HepG2 (cell line): Measurements from ENCODE around the gene LINC00237. TPM values are rescaled to one million over a fixed set of nuclear protein-coding genes. Genes with fewer than 3 reads are reported as not detected.

Experiments used
- BCL6 ChIP-seq: IDR thresholded peaks from 2 replicates; pipeline ENCODE4 v1.6.1; 2016; ENCODE audit warnings: missing genetic modification reagents, missing compliant biosample characterization
- ETV6 ChIP-seq: sonication (generic); formaldehyde crosslinking; conservative IDR thresholded peaks from 2 replicates; pipeline ENCODE4 v1.4.0; 2020; ENCODE audit warnings: missing genetic modification reagents
- TSC22D2 ChIP-seq: sonication (generic); formaldehyde crosslinking; IDR thresholded peaks from 2 replicates; pipeline ENCODE4 v1.5.1; 2020; ENCODE audit warnings: missing genetic modification reagents, mild to moderate bottlenecking, borderline replicate concordance
- ZNF788 ChIP-seq: sonication (generic); formaldehyde crosslinking; IDR thresholded peaks from 2 replicates; pipeline ENCODE4 v1.5.0; 2020; ENCODE audit warnings: mild to moderate bottlenecking, missing genetic modification reagents, borderline replicate concordance
- polyA plus RNA-seq, 8 experiments: library from polyadenylated mRNA; depleted of rRNA in 3 of 8; stranded (reverse) in 7 of 8; unstranded in 1 of 8; fragments of >200 nt; fragmentation: Illumina TruSeq in 4 of 8; extraction: Trizol in 4 of 8; gene quantifications; 2 replicates each; pipeline versions ENCODE4 v1.2.1 to v1.2.3, GENCODE V29; 2011 to 2016; ENCODE audit warnings: low read depth in 4 of 8, missing spikeins in 1 of 8, mixed read lengths in 1 of 8; ENCODE audit not compliant: insufficient read depth in 1 of 8
- total RNA-seq, 5 experiments: library from RNA; depleted of rRNA; stranded (reverse); fragments of >200 nt; fragmentation: Illumina TruSeq; extraction: Trizol; gene quantifications; 2 replicates each; pipeline ENCODE4 v1.2.3, GENCODE V29; 2016; ENCODE audit warnings: low read depth in 1 of 5
- TF ChIP-seq, protein P1 (sequence below): sonication (generic); formaldehyde crosslinking; conservative IDR thresholded peaks from 2 replicates; pipeline ENCODE4 v1.4.0; 2020; ENCODE audit warnings: mild to moderate bottlenecking, missing genetic modification reagents, moderate library complexity
- TF ChIP-seq, protein P2 (sequence below): sonication (generic); formaldehyde crosslinking; IDR thresholded peaks from 2 replicates; pipeline ENCODE4 v1.5.1; 2020; ENCODE audit warnings: mild to moderate bottlenecking, missing genetic modification reagents, moderate library complexity

Gene LINC00237
- total and polyA plus RNA-seq, 2 of the 13 experiments (the other 11 are each of a cell fraction or from before 2014, with no cell fraction given): not detected

DNA sequence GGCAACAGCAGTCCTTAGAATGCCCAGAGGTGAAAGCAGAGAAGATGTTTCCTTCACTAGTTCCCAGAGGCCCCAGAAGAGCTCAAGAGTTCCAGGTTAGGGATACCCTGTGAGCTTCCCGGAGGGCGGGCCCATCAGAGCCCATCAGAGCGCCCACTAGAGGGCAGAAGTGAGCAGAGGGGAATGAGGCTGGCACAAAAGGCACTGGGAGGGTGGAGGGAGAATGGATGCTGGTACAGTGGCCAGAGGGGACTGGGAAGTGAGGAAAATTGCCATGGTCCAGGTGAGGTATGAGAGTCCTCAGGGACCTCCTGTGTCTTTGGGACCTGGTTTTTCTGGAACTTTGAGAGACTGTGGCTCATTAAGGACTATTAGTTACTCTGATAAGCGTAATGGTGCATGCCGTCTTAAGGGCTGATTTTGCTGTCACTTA, 57.3 kb downstream of the LINC00237 start (continued):
- TF ChIP-seq TSC22D2 (CRISPR knock-in tag) (no peak), ETV6 (CRISPR knock-in tag) (no peak), ZNF788 (CRISPR knock-in tag) (peak; percentile 1; the same call in 1 of the 2 replicates), BCL6 (0 out of 2 replicates have a peak, but pooled peaks have one; percentile 13)
- TF ChIP-seq, protein P1, sequence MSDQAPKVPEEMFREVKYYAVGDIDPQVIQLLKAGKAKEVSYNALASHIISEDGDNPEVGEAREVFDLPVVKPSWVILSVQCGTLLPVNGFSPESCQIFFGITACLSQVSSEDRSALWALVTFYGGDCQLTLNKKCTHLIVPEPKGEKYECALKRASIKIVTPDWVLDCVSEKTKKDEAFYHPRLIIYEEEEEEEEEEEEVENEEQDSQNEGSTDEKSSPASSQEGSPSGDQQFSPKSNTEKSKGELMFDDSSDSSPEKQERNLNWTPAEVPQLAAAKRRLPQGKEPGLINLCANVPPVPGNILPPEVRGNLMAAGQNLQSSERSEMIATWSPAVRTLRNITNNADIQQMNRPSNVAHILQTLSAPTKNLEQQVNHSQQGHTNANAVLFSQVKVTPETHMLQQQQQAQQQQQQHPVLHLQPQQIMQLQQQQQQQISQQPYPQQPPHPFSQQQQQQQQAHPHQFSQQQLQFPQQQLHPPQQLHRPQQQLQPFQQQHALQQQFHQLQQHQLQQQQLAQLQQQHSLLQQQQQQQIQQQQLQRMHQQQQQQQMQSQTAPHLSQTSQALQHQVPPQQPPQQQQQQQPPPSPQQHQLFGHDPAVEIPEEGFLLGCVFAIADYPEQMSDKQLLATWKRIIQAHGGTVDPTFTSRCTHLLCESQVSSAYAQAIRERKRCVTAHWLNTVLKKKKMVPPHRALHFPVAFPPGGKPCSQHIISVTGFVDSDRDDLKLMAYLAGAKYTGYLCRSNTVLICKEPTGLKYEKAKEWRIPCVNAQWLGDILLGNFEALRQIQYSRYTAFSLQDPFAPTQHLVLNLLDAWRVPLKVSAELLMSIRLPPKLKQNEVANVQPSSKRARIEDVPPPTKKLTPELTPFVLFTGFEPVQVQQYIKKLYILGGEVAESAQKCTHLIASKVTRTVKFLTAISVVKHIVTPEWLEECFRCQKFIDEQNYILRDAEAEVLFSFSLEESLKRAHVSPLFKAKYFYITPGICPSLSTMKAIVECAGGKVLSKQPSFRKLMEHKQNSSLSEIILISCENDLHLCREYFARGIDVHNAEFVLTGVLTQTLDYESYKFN (CRISPR knock-in tag): no peak
- TF ChIP-seq, protein P2, sequence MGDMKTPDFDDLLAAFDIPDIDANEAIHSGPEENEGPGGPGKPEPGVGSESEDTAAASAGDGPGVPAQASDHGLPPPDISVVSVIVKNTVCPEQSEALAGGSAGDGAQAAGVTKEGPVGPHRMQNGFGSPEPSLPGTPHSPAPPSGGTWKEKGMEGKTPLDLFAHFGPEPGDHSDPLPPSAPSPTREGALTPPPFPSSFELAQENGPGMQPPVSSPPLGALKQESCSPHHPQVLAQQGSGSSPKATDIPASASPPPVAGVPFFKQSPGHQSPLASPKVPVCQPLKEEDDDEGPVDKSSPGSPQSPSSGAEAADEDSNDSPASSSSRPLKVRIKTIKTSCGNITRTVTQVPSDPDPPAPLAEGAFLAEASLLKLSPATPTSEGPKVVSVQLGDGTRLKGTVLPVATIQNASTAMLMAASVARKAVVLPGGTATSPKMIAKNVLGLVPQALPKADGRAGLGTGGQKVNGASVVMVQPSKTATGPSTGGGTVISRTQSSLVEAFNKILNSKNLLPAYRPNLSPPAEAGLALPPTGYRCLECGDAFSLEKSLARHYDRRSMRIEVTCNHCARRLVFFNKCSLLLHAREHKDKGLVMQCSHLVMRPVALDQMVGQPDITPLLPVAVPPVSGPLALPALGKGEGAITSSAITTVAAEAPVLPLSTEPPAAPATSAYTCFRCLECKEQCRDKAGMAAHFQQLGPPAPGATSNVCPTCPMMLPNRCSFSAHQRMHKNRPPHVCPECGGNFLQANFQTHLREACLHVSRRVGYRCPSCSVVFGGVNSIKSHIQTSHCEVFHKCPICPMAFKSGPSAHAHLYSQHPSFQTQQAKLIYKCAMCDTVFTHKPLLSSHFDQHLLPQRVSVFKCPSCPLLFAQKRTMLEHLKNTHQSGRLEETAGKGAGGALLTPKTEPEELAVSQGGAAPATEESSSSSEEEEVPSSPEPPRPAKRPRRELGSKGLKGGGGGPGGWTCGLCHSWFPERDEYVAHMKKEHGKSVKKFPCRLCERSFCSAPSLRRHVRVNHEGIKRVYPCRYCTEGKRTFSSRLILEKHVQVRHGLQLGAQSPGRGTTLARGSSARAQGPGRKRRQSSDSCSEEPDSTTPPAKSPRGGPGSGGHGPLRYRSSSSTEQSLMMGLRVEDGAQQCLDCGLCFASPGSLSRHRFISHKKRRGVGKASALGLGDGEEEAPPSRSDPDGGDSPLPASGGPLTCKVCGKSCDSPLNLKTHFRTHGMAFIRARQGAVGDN (CRISPR knock-in tag): 0 out of 2 replicates have a peak, but pooled peaks have one; percentile 26
